Mesenchymal stem cell (in vitro differentiated cells and primary cell): ENCODE data around the gene LRRC43.

Experiments used
- DNase-seq: peaks from one replicate; pipeline ENCODE4 v3.0.0-alpha.2; 2013
- H2AFZ ChIP-seq: one replicate; pipeline ENCODE4 v1.6.1; 2013; ENCODE audit warnings: low read depth, mild to moderate bottlenecking, control low read depth, inconsistent platforms, low read length, moderate library complexity
- H2AK5ac ChIP-seq: 2 replicates; pipeline ENCODE4 v1.6.1; 2013; ENCODE audit warnings: low read length, moderate library complexity, mild to moderate bottlenecking, inconsistent platforms; ENCODE audit not compliant: severe bottlenecking
- H2BK120ac ChIP-seq: one replicate; pipeline ENCODE4 v1.6.1; 2013; ENCODE audit warnings: low read depth, mild to moderate bottlenecking, inconsistent platforms, low read length, moderate library complexity
- H2BK12ac ChIP-seq, 2 experiments: one replicate each; pipeline ENCODE4 v1.6.1; 2013; ENCODE audit warnings: inconsistent platforms in 2 of 2, low read length in 2 of 2, mild to moderate bottlenecking in 2 of 2, moderate library complexity in 2 of 2, control low read depth in 1 of 2
- H2BK15ac ChIP-seq: one replicate; pipeline ENCODE4 v1.6.1; 2013; ENCODE audit warnings: mild to moderate bottlenecking, low read depth, inconsistent platforms; ENCODE audit not compliant: poor library complexity, severe bottlenecking
- H2BK5ac ChIP-seq: 2 replicates; pipeline ENCODE4 v1.6.1; 2013; ENCODE audit warnings: low read depth, mild to moderate bottlenecking, low read length, control low read depth, inconsistent platforms; ENCODE audit not compliant: poor library complexity, severe bottlenecking
- H3K14ac ChIP-seq, 2 experiments: one replicate each; pipeline ENCODE4 v1.6.1; 2013; ENCODE audit warnings: inconsistent platforms in 2 of 2, low read length in 2 of 2, control low read depth in 1 of 2, mild to moderate bottlenecking in 1 of 2, moderate library complexity in 1 of 2
- H3K18ac ChIP-seq, 2 experiments: one replicate each; pipeline ENCODE4 v1.6.1; 2013; ENCODE audit warnings: inconsistent platforms in 2 of 2, low read length in 2 of 2, control low read depth in 1 of 2, low read depth in 1 of 2, mild to moderate bottlenecking in 1 of 2
- H3K23ac ChIP-seq, 2 experiments: one replicate each; pipeline ENCODE4 v1.6.1; 2013; ENCODE audit warnings: inconsistent platforms in 2 of 2, low read length in 2 of 2, mild to moderate bottlenecking in 2 of 2, moderate library complexity in 2 of 2, control low read depth in 1 of 2
- H3K27ac ChIP-seq: 2 replicates; pipeline ENCODE4 v1.5.1; 2013; ENCODE audit warnings: mild to moderate bottlenecking, moderate library complexity, low read length, control low read depth, inconsistent platforms; ENCODE audit not compliant: poor library complexity, severe bottlenecking
- H3K27me3 ChIP-seq, 2 experiments: 2 replicates each; pipeline versions ENCODE4 v1.6.1 to v1.7.0; 2013; ENCODE audit warnings: low read length in 2 of 2, mild to moderate bottlenecking in 2 of 2, moderate library complexity in 2 of 2, control low read depth in 1 of 2, inconsistent platforms in 1 of 2; ENCODE audit not compliant: control insufficient read depth in 1 of 2, insufficient read depth in 1 of 2
- H3K36me3 ChIP-seq, 2 experiments: 2 replicates each; pipeline versions ENCODE4 v1.6.1 to v1.7.0; 2013; ENCODE audit warnings: low read length in 2 of 2, control low read depth in 1 of 2, inconsistent platforms in 1 of 2, low read depth in 1 of 2, mild to moderate bottlenecking in 1 of 2; ENCODE audit not compliant: insufficient read depth in 2 of 2, control insufficient read depth in 1 of 2
- H3K4ac ChIP-seq, 2 experiments: one replicate each; pipeline ENCODE4 v1.6.1; 2013; ENCODE audit warnings: inconsistent platforms in 2 of 2, low read length in 2 of 2, mild to moderate bottlenecking in 2 of 2, moderate library complexity in 2 of 2, control low read depth in 1 of 2, low read depth in 1 of 2
- H3K4me1 ChIP-seq: 2 replicates; pipeline ENCODE4 v1.6.1; 2013; ENCODE audit warnings: low read depth, low read length, control low read depth; ENCODE audit not compliant: control insufficient read depth, insufficient read depth
- H3K4me2 ChIP-seq: 2 replicates; pipeline ENCODE4 v1.6.1; 2013; ENCODE audit warnings: low read length, mild to moderate bottlenecking, inconsistent platforms; ENCODE audit not compliant: poor library complexity, severe bottlenecking
- H3K4me3 ChIP-seq, 2 experiments: 2 replicates each; pipeline versions ENCODE4 v1.5.1 to v1.7.0; 2013; ENCODE audit warnings: low read length in 2 of 2, mild to moderate bottlenecking in 2 of 2, control low read depth in 1 of 2, low read depth in 1 of 2; ENCODE audit not compliant: insufficient read depth in 1 of 2
- H3K79me1 ChIP-seq: replicated peaks from 2 replicates; pipeline ENCODE4 v1.6.1; 2013; ENCODE audit warnings: mild to moderate bottlenecking, control low read depth, low read length, inconsistent platforms; ENCODE audit not compliant: poor library complexity, severe bottlenecking
- H3K9ac ChIP-seq: 2 replicates; pipeline ENCODE4 v1.7.0; 2013; ENCODE audit warnings: mild to moderate bottlenecking, low read length, moderate library complexity
- H3K9me3 ChIP-seq: 2 replicates; pipeline ENCODE4 v1.7.0; 2013; ENCODE audit warnings: mild to moderate bottlenecking, low read length; ENCODE audit not compliant: control insufficient read depth
- H4K8ac ChIP-seq: one replicate; pipeline ENCODE4 v1.6.1; 2013; ENCODE audit warnings: inconsistent platforms, mild to moderate bottlenecking, low read length, moderate library complexity
- H4K91ac ChIP-seq: one replicate; pipeline ENCODE4 v1.6.1; 2013; ENCODE audit warnings: mild to moderate bottlenecking, low read length, inconsistent platforms
- WGBS: methylation state at CpG from one replicate; pipeline ENCODE4 v1.1.7; 2013; ENCODE audit warnings: mixed read lengths; 5-methylcytosine and 5-hydroxymethylcytosine counted together

Gene LRRC43

DNA sequence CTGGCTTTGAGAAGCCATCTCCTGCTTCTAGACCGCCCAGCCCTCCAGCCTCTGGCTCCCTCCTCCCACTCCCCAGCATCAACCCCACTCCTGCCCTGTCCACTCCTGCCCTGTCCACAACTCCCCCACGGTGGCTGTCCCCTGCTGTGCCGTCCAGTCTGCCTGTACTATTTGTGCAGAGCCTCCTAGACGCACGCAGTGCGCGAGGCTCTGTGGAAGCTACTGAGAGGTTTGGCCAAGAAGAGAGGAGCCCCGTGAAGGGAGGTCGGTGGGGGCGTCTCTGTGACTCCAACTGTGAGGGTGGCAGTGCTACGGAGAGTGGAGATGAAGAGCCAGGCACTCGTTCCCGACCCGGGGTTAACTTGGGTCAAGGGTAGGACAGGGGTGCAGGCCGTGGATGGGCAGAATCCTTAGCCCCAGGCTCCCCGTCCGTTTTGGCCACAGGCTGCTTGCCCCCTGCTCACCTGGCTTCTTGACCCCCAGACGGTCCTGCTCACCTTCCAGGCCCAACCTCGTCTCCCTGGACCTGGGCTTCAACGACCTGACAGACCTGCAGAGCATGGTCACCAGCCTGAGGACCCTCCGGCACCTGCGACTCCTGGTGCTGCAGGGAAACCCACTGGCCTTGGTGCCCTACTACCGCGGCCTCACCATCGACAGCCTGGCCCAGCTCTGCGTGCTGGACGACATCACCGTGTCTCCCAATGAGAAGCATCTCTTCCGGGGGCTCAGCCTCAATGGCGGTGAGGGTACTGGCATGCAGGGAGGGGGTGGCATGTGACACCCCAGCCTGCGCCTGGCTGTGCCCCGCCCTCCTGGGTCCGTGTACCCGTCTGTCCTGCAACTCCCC lies 6.9 kb downstream of the LRRC43 start:
- Histone ChIP-seq H2BK5ac (no peak overlapping the region), H3K27me3 (peaks cover 0 to 21% of the 10 kb centered on the region in 2 experiments), H3K4me2 (no peak overlapping the region), H3K18ac (no peak overlapping the region), H3K14ac (no peak overlapping the region), H3K23ac (no peak overlapping the region), H4K8ac (no peak overlapping the region), H3K27ac (no peak overlapping the region), H3K79me1 (no peaks in the 10 kb centered on the region), H4K91ac (no peak overlapping the region), H2BK120ac (no peak overlapping the region), H3K9me3 (peaks cover 3% of the 10 kb centered on the region), H2AFZ (no peak overlapping the region), H2BK12ac (no peak overlapping the region), H3K9ac (no peak overlapping the region), H2BK15ac (no peak overlapping the region), H2AK5ac (no peak overlapping the region), H3K4me1 (no peaks in the 10 kb centered on the region), H3K4ac (no peak overlapping the region), H3K4me3 (no peak overlapping the region), H3K36me3 (no peaks in the 10 kb centered on the region)
- 91% methylated on average over 33 of the region's 34 CpGs for WGBS
- DNase-seq, result no peak

DNA sequence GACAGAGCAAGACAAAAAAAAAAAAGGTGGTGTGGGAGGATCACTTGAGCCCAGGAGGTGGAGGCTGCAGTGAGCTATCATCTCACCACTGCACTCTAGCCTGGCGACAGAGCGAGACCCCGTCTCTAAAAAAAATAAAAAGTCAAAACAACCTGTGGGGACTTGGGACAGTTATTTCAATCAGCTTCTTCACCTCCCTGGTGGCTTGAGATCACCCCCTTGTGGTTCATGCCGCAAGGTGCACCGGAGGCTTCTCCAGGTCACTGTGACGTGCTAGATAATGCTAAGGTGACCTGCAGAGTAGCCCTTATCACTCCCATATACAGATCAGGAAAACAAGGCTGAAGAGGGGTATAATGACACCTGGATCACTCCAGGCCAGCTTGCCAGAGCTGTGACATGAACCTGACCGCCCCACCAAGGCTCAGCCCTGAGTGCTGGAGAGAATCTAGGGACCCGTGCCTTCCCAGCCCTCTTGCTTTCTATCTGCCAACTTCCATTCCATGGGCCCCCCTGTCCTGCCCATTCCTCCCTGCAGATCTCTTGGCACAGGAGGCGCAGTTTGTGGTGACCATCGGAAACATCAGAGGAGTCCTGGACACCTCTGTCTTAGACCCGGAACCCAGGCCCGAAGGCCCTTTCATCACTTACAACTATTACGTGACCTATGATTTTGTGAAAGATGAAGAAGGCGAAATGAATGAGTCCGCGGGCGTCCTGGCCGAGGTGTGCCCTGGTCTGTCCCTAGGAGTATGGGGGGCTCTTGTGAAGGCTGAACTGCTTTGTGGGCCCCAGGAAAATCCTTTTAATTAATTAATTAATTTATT lies 8.1 kb downstream of the LRRC43 start:
- Histone ChIP-seq H2BK12ac (no peak overlapping the region), H3K4ac (no peak overlapping the region), H3K14ac (no peak overlapping the region), H2AFZ (no peak overlapping the region), H3K4me3 (no peak overlapping the region), H3K4me1 (no peaks in the 10 kb centered on the region), H4K8ac (no peak overlapping the region), H3K4me2 (no peak overlapping the region), H3K9ac (no peak overlapping the region), H3K79me1 (no peaks in the 10 kb centered on the region), H3K27me3 (peaks cover 0 to 23% of the 10 kb centered on the region in 2 experiments), H2AK5ac (no peak overlapping the region), H3K9me3 (peaks cover 12% of the 10 kb centered on the region), H3K23ac (no peak overlapping the region), H2BK5ac (no peak overlapping the region), H4K91ac (no peak overlapping the region), H3K36me3 (no peaks in the 10 kb centered on the region), H3K27ac (no peak overlapping the region), H3K18ac (no peak overlapping the region), H2BK15ac (no peak overlapping the region), H2BK120ac (no peak overlapping the region)
- peak; percentile 61 for DNase-seq
- 65% methylated on average over 14 of the region's 18 CpGs for WGBS

DNA sequence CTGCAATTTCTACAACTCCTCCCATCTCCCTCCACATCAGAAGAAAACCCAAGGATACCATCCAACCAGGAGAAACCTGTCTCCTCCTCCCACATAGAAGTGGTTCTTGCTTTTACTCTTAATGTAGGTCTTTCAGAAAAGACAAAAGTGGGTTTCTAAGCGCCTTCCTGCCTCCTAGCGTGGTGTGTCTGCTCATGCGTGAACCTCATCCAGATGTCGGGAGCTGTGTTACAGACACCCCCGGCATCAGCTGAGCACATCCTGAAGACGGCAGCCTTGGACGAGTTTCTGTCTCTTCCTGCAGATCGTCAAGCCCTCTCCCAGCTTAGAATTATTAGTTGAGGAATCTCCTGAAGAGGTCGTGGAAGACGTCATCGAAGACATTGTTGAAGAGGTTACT lies 9.5 kb downstream of the LRRC43 start:
- H3K14ac ChIP-seq, result no peak overlapping the region

DNA sequence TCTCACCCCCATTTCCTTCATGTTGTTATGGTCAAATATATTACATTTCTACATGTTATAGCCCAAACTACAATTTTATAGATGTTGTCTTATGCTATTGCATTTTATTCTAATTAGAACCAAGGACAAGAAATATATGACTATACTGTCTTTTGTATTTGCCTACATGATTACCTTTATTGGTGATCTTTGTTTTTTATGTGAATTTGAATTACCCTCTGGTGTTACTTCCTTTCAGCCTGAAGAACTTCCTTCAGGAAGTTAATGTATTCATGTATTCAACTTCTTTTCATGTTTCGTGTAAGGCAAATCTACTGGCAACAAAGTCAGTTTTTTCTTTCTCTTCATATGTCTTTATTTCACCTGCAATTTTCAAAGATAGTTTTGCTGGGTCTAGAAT lies 11.9 kb downstream of the LRRC43 start:
- H3K27ac ChIP-seq, result no peak overlapping the region
- H2BK120ac ChIP-seq, result no peak overlapping the region
- no peaks in the 10 kb centered on the region for H3K36me3 ChIP-seq
- H3K4ac ChIP-seq, result no peak overlapping the region
- no peak overlapping the region for H3K4me2 ChIP-seq
- H3K4me1 ChIP-seq, result peaks cover 4% of the 10 kb centered on the region
- no peak overlapping the region for H3K9ac ChIP-seq
- H3K18ac ChIP-seq, result no peak overlapping the region
- no CpG with 5 or more reads among the region's 1 CpG for WGBS
- H3K23ac ChIP-seq, result no peak overlapping the region
- H4K91ac ChIP-seq, result no peak overlapping the region
- no peak overlapping the region for H3K14ac ChIP-seq
- H2BK12ac ChIP-seq, result no peak overlapping the region
- H2AK5ac ChIP-seq, result no peak overlapping the region
- peaks cover 0 to 23% of the 10 kb centered on the region in 2 experiments for H3K27me3 ChIP-seq
- DNase-seq, result no peak
- H3K9me3 ChIP-seq, result peaks cover 15% of the 10 kb centered on the region
- H2AFZ ChIP-seq, result no peak overlapping the region
- H3K4me3 ChIP-seq, result no peak overlapping the region
- no peak overlapping the region for H2BK5ac ChIP-seq
- H4K8ac ChIP-seq, result no peak overlapping the region
- H2BK15ac ChIP-seq, result no peak overlapping the region
- no peaks in the 10 kb centered on the region for H3K79me1 ChIP-seq

More for the DNA sequence above, 9.5 kb downstream of the LRRC43 start:
- WGBS, result 74% methylated on average over 11 of the region's 11 CpGs
- no peak overlapping the region for H3K4ac ChIP-seq
- H4K8ac ChIP-seq, result no peak overlapping the region
- no peak overlapping the region for H3K18ac ChIP-seq
- no peak overlapping the region for H2BK5ac ChIP-seq
- H2BK120ac ChIP-seq, result no peak overlapping the region
- no peak overlapping the region for H3K4me2 ChIP-seq
- no peaks in the 10 kb centered on the region for H3K36me3 ChIP-seq
- H2BK15ac ChIP-seq, result no peak overlapping the region
- no peaks in the 10 kb centered on the region for H3K4me1 ChIP-seq
- no peaks in the 10 kb centered on the region for H3K79me1 ChIP-seq
- no peak overlapping the region for H3K27ac ChIP-seq
- H2AFZ ChIP-seq, result no peak overlapping the region
- H2BK12ac ChIP-seq, result no peak overlapping the region
- no peak for DNase-seq
- H4K91ac ChIP-seq, result no peak overlapping the region
- no peak overlapping the region for H3K4me3 ChIP-seq
- H2AK5ac ChIP-seq, result no peak overlapping the region
- H3K9me3 ChIP-seq, result peaks cover 15% of the 10 kb centered on the region
- H3K27me3 ChIP-seq, result peaks cover 0 to 30% of the 10 kb centered on the region in 2 experiments
- H3K9ac ChIP-seq, result no peak overlapping the region
- H3K23ac ChIP-seq, result no peak overlapping the region
